Brain microvascular endothelial cell (primary cell): Measurements from ENCODE around the gene GSE1.

Source experiments
- DNase-seq: peaks from one replicate; pipeline ENCODE4 v3.0.0-alpha.2; 2020
- H3K27ac ChIP-seq: fragments of 250-450 bp; sonication (Bioruptor Pico); 2 replicates; pipeline ENCODE4 v1.5.1; 2020; ENCODE audit warnings: mild to moderate bottlenecking, moderate library complexity
- H3K27me3 ChIP-seq: fragments of 250-450 bp; sonication (Bioruptor Pico); replicated peaks from 2 replicates; pipeline ENCODE4 v1.5.1; 2020; ENCODE audit warnings: mild to moderate bottlenecking
- H3K36me3 ChIP-seq: fragments of 250-450 bp; sonication (Bioruptor Pico); replicated peaks from 2 replicates; pipeline ENCODE4 v1.5.1; 2020; ENCODE audit warnings: mild to moderate bottlenecking
- H3K4me3 ChIP-seq: 2 replicates; pipeline ENCODE4 v1.5.1; 2011; ENCODE audit warnings: low read depth, mild to moderate bottlenecking, control low read depth, low read length, moderate library complexity
- in situ Hi-C: cut with HindIII; loops from 2 replicates; pipeline ENCODE4 v1.10.0; 2017; ENCODE audit warnings: low sequenced_read_pairs, low pct_ligation_motif_present
- TF ChIP-seq, protein P1 (sequence below): IDR thresholded peaks from 2 replicates; pipeline ENCODE4 v1.5.1; 2011; ENCODE audit warnings: low read depth, mild to moderate bottlenecking, moderate library complexity, low read length, control low read depth, inconsistent platforms; ENCODE audit errors: missing control alignments

The GSE1 gene

GRCh38 chr16:85686912-85687591, 73.9 kb downstream of the GSE1 start:
- in situ Hi-C loops: no loop called here
- TF ChIP-seq, protein P1, sequence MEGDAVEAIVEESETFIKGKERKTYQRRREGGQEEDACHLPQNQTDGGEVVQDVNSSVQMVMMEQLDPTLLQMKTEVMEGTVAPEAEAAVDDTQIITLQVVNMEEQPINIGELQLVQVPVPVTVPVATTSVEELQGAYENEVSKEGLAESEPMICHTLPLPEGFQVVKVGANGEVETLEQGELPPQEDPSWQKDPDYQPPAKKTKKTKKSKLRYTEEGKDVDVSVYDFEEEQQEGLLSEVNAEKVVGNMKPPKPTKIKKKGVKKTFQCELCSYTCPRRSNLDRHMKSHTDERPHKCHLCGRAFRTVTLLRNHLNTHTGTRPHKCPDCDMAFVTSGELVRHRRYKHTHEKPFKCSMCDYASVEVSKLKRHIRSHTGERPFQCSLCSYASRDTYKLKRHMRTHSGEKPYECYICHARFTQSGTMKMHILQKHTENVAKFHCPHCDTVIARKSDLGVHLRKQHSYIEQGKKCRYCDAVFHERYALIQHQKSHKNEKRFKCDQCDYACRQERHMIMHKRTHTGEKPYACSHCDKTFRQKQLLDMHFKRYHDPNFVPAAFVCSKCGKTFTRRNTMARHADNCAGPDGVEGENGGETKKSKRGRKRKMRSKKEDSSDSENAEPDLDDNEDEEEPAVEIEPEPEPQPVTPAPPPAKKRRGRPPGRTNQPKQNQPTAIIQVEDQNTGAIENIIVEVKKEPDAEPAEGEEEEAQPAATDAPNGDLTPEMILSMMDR: no peak
- DNase-seq: no peak
- no peak overlapping the region for H3K27ac ChIP-seq
- H3K27me3 ChIP-seq: no peaks in the 10 kb centered on the region
- H3K4me3 ChIP-seq: no peak overlapping the region
- H3K36me3 ChIP-seq: no peaks in the 10 kb centered on the region

DNA sequence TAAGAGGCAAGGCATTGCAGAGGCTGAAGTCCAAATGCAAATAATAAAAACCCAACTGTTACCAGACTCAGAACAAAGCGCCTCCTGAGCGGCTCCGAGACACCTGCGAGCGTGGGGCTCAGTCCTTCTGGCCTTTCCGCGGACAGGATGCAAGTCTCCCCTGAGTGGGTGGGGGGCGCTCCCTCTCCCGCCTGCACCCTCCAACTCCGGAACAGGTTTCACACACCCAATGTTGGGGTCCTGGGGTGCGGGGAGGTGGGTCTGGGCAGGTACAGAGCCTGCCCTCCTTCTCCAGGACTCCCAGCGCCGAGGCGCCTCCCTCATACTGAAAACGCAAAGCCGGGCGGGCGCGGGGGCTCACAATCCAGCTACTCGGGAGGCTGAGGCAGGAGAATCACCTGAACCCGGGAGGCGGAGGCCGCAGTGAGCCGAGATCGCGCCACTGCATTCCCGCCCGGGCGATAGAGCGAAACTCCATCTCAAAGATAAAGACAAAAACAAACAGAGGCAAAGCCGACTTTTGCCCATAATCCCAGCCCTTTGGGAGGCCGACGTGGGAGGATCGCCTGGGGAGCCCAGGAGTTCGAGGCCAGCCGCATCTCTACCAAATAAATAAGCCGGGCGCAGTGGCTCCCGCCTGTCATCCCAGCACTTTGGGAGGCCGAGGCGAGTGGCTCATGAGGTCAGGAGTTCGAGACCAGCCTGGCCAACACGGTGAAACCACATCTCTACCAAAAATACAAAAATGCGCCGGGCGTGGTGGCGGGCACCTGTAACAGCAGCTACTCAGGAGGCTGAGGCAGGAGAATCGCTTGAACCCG, 74.7 kb downstream of the GSE1 start:
- TF ChIP-seq, protein P1: no peak
- in situ Hi-C loops: no loop called here
- Histone ChIP-seq H3K27me3 (no peaks in the 10 kb centered on the region), H3K36me3 (no peaks in the 10 kb centered on the region), H3K27ac (no peak overlapping the region), H3K4me3 (peak overlapping the region; percentile 70)
- no peak for DNase-seq

- Histone ChIP-seq H3K4me3 (peak within 1 kb of the TSS; percentile 70), H3K36me3 (no peaks in the 10 kb centered on the region), H3K27me3 (no peaks in the 10 kb centered on the region), H3K27ac (no peak within 1 kb of the TSS)
- TF ChIP-seq, protein P1: no peak
- in situ Hi-C loops: no loop called here
- DNase-seq: peak; percentile 79
Measured at GRCh38 chr16:85688586-85689284, 75.6 kb downstream of the GSE1 start, which contains the start of gene GINS2. Gene GINS2 (minus strand): TSS chr16:85688954. CDS start chr16:85688898, 56 bp downstream.

DNA sequence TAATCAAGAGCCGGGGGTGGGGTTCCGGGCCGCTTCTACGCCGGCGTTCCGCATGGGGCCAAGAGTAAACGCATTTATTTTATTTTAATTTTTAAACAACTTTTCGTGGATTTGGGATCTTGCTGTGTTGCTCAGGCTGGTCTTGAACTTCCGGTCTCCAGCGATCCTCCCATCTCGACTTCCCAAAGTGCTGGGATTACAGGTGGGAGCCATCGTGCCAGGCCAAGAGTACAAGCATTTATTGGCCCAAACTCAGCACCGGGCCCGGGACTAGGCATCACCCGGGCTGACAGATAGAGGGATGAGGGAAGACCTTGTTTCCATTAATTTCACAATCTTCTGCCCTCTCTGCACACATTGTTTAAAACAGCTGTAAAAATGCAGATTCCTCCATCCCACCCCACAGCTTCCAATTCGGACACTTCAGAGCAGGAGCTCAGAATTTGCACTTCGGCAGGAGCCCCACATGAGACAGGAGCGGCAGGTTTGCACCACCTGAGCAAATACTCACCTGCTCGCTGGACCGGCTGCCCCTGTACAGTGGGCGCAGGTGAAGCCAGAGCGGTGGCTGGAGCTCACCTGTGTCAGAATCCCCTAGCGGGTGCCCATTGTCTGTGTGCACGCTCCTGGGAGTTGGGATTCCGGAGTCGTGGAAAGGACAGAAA, 76.3 kb downstream of the GSE1 start:
- TF ChIP-seq, protein P1: no peak
- peak overlapping the region; percentile 43 for H3K4me3 ChIP-seq
- H3K27me3 ChIP-seq: no peaks in the 10 kb centered on the region
- H3K27ac ChIP-seq: no peak overlapping the region
- in situ Hi-C loops: no loop called here
- no peaks in the 10 kb centered on the region for H3K36me3 ChIP-seq
- DNase-seq: no peak

GRCh38 chr16:85689950-85690320, 76.8 kb downstream of the GSE1 start:
- Histone ChIP-seq H3K36me3 (no peaks in the 10 kb centered on the region), H3K4me3 (no peak overlapping the region), H3K27me3 (no peaks in the 10 kb centered on the region), H3K27ac (no peak overlapping the region)
- DNase-seq: no peak
- in situ Hi-C loops: no loop called here
- TF ChIP-seq, protein P1: no peak
